Mesothelial cell of epicardium (in vitro differentiated cells): ENCODE results near the gene ZNF558. TPM values are rescaled to one million over a fixed set of nuclear protein-coding genes. Genes with fewer than 3 reads are reported as not detected.
"Not testable (repeated sequence)": the region's sequence is repeated elsewhere in the genome, so short reads cannot be mapped to it uniquely, and the experiment has no call there.

ENCODE experiments used
- DNase-seq, 2 experiments: peaks; one replicate each; pipeline ENCODE4 v3.0.0; 2021; ENCODE audit warnings: low spot score in 2 of 2; ENCODE audit not compliant: unreplicated experiment in 2 of 2
- H3K27ac Mint-ChIP-seq: 2 replicates; pipeline ENCODE4 v1.8.0; 2021; ENCODE audit warnings: mixed read lengths
- H3K27me3 Mint-ChIP-seq: 2 replicates; pipeline ENCODE4 v1.8.0; 2021; ENCODE audit warnings: low read depth, mixed read lengths
- H3K36me3 Mint-ChIP-seq: 2 replicates; pipeline ENCODE4 v1.8.0; 2021; ENCODE audit warnings: mixed read lengths
- H3K4me1 Mint-ChIP-seq: 2 replicates; pipeline ENCODE4 v1.8.0; 2021; ENCODE audit warnings: mixed read lengths
- H3K4me3 Mint-ChIP-seq: 2 replicates; pipeline ENCODE4 v1.8.0; 2021; ENCODE audit warnings: mild to moderate bottlenecking, moderate library complexity, mixed read lengths
- H3K9me3 Mint-ChIP-seq: 2 replicates; pipeline ENCODE4 v1.8.0; 2021; ENCODE audit warnings: mixed read lengths
- total RNA-seq: library from RNA; stranded (reverse); gene quantifications from 3 replicates; pipeline ENCODE4 v1.2.1, GENCODE V29; 2021
- TF ChIP-seq, protein P1 (sequence below): fragments of 200-600 bp; sonication (generic); IDR thresholded peaks from one replicate; pipeline ENCODE4 v1.5.0; 2021; ENCODE audit warnings: antibody characterized with exemption; ENCODE audit not compliant: unreplicated experiment

The ZNF558 gene
- total RNA-seq, 1 donor from 2014 or later: 81.2 TPM

DNA sequence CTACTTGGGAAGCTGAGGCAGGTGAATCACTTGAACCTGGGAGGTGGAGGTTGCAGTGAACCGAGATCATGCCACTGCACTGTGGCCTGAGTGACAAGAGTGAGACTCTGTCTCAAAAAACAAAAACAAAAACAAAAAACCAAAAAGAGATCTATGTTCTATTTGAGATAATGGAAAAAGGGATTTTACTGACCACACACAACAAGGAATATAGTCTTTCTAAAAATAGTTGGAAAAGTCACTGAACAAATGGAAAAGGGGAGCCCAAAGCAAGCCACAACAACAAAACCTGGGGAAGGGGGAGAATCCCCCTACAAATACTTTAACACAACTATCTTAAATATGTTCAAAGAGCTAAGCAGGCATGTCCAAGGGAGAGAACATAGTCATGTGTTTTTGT, 37.3 kb downstream of the ZNF558 start:
- Mint-ChIP-seq H3K4me3 (no peak overlapping the region), H3K27ac (no peak overlapping the region), H3K9me3 (peaks cover 25% of the 10 kb centered on the region), H3K4me1 (no peaks in the 10 kb centered on the region), H3K36me3 (peaks cover 7% of the 10 kb centered on the region), H3K27me3 (no peaks in the 10 kb centered on the region)
- TF ChIP-seq, protein P1, sequence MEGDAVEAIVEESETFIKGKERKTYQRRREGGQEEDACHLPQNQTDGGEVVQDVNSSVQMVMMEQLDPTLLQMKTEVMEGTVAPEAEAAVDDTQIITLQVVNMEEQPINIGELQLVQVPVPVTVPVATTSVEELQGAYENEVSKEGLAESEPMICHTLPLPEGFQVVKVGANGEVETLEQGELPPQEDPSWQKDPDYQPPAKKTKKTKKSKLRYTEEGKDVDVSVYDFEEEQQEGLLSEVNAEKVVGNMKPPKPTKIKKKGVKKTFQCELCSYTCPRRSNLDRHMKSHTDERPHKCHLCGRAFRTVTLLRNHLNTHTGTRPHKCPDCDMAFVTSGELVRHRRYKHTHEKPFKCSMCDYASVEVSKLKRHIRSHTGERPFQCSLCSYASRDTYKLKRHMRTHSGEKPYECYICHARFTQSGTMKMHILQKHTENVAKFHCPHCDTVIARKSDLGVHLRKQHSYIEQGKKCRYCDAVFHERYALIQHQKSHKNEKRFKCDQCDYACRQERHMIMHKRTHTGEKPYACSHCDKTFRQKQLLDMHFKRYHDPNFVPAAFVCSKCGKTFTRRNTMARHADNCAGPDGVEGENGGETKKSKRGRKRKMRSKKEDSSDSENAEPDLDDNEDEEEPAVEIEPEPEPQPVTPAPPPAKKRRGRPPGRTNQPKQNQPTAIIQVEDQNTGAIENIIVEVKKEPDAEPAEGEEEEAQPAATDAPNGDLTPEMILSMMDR: no peak
- DNase-seq: no peak

DNA sequence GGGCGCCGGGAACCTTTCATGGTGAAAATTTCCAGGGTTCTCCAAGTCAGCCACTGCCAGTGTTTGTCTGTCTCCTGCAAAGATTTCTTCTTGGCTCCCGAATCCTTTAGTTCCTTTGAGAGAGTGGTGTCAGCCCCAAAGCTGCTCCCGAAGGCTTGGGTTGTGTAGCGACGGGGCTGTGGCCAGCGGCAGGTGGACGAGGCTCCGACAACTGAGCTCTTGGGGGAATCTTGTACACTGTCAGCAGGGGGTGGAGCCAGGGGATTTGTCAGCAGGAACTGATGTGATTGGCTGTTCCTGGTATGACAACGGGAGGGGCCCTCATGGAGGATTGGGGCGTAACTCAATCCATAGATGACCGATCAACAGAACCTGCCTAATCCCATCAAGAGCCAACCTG, 58.5 kb downstream of the ZNF558 start:
- not testable (repeated sequence) for H3K4me3 Mint-ChIP-seq, H3K9me3 Mint-ChIP-seq, H3K27ac Mint-ChIP-seq, H3K36me3 Mint-ChIP-seq, DNase-seq, H3K4me1 Mint-ChIP-seq, H3K27me3 Mint-ChIP-seq

DNA sequence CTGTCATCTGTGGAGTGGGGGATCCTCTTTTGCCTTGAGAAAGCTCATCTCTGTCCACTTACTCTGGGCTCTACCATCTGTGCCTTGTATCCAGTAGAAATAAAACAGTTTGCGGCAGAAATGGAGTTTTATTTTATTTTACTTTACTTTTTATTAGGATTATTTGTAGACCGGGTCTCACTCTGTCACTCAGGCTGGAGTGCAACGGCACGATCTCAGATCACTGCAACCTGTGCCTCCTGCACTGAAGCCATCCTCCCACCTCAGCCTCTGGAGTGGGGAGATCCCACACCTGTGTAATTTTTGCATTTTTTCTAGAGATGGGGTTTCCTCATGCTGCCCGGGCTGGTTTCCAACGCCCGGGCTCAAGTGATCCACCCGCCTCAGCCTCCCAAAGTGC, 62.8 kb downstream of the ZNF558 start:
- H3K36me3 Mint-ChIP-seq, H3K27ac Mint-ChIP-seq, H3K4me1 Mint-ChIP-seq, H3K4me3 Mint-ChIP-seq, H3K27me3 Mint-ChIP-seq, H3K9me3 Mint-ChIP-seq, DNase-seq: not testable (repeated sequence)

DNA sequence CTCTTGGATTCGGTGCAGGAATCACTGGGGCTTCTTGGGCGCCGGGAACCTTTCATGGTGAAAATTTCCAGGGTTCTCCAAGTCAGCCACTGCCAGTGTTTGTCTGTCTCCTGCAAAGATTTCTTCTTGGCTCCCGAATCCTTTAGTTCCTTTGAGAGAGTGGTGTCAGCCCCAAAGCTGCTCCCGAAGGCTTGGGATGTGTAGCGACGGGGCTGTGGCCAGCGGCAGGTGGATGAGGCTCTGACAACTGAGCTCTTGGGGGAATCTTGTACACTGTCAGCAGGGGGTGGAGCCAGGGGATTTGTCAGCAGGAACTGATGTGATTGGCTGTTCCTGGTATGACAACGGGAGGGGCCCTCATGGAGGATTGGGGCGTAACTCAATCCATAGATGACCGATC, 64.8 kb downstream of the ZNF558 start:
- not testable (repeated sequence) for H3K4me3 Mint-ChIP-seq, H3K27me3 Mint-ChIP-seq, H3K9me3 Mint-ChIP-seq, H3K36me3 Mint-ChIP-seq, DNase-seq, H3K4me1 Mint-ChIP-seq, H3K27ac Mint-ChIP-seq

Other genes with a start within 250 kb of the ZNF558 start
- gene ADAMTS10, start 221.6 kb downstream of the ZNF558 start, total RNA-seq: 176 to 182 TPM (median 179 TPM) in 3 replicates
- gene NFILZ, start 201.7 kb downstream of the ZNF558 start, total RNA-seq: not detected in 3 replicates
- gene ACTL9, start 133.5 kb downstream of the ZNF558 start, total RNA-seq: not detected in 3 replicates
- gene OR2Z1, start 110.7 kb downstream of the ZNF558 start, total RNA-seq: not detected in 3 replicates
- not detected in 3 replicates for gene MBD3L1, start 73 bp upstream of the ZNF558 start, total RNA-seq
- 0.60 to 1.1 TPM (median 0.66 TPM) in 3 replicates for gene MUC16, start 178.1 kb upstream of the ZNF558 start, total RNA-seq